ENCODE measurements around the gene LPCAT1.

DNA sequence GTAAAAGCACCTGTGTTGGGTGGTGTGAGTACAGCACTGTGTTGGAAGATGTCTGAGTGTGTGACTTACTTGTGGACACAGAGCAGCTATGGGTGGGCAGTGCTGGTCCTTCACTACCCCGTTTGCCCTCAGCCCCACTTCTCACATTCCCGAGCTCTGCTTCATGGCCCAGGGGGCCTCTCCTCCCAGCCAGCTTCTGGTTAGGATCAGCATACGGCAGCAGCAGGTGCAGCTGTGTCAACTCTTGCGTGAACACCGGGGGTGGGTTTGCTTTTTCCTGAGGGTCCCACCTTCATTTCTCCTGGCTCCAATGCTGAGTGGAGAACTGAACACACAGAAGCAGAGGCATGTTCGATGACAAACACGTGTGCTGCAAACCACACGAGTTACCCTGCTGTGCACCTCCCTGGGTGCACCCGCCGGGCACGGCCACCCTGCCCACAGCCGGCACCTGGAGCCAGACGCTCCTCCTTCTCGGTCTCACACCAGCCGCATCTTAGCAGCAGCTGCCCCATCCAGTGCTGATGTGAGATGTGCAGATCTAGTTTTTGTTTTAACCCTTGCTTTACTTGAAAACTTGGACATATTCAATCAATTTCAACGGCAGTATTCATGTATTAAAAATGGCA, 63.6 kb downstream of the LPCAT1 start:
- no peak for TF ChIP-seq POLR2A (IDR thresholded peaks at IDR 0.05)
- TF ChIP-seq, protein P1, sequence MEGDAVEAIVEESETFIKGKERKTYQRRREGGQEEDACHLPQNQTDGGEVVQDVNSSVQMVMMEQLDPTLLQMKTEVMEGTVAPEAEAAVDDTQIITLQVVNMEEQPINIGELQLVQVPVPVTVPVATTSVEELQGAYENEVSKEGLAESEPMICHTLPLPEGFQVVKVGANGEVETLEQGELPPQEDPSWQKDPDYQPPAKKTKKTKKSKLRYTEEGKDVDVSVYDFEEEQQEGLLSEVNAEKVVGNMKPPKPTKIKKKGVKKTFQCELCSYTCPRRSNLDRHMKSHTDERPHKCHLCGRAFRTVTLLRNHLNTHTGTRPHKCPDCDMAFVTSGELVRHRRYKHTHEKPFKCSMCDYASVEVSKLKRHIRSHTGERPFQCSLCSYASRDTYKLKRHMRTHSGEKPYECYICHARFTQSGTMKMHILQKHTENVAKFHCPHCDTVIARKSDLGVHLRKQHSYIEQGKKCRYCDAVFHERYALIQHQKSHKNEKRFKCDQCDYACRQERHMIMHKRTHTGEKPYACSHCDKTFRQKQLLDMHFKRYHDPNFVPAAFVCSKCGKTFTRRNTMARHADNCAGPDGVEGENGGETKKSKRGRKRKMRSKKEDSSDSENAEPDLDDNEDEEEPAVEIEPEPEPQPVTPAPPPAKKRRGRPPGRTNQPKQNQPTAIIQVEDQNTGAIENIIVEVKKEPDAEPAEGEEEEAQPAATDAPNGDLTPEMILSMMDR (IDR thresholded peaks at IDR 0.05): no peak

Measured in testis (tissue), 2 donors.